ENCODE measurements around the gene ADORA2B.

- no peak for TF ChIP-seq EZH2 (IDR thresholded peaks at IDR 0.05; ENCODE audit: insufficient read depth, poor library complexity, severe bottlenecking)
- no peak for TF ChIP-seq EZH2phosphoT487 (IDR thresholded peaks at IDR 0.05; ENCODE audit: insufficient read depth, low read depth)
Observed at GRCh38 chr17:15971098-15971678, 26.3 kb downstream of the ADORA2B start.

Data from GM23248 (cell line).